ENCODE results near the gene PDE4D. TPM values are rescaled to one million over a fixed set of nuclear protein-coding genes. Genes with fewer than 3 reads are reported as not detected.

The PDE4D gene
- total and polyA plus RNA-seq, 3 donors from 2014 or later = 7.8 to 13.9 (median 8.7) TPM

GRCh38 chr5:59745415-59745863 lies 148.1 kb downstream of the PDE4D start:
- H3K4me3 ChIP-seq = no peak overlapping the region
- no peaks in the 10 kb centered on the region for H3K9me3 ChIP-seq
- WGBS, 2 donors = 70 to 79% methylated on average over 7 of the region's 7 CpGs
- H3K4me1 ChIP-seq = no peaks in the 10 kb centered on the region
- no peak for DNase-seq
- no peaks in the 10 kb centered on the region for H3K27me3 ChIP-seq
- intact Hi-C loops (cut with DNase I; ENCODE audit: low total_unique reads) = no loop called here
- H3K36me3 ChIP-seq (ENCODE audit: low read depth, missing control alignments) = no peaks in the 10 kb centered on the region
- no peak overlapping the region for H3K27ac ChIP-seq
- TF ChIP-seq POLR2A (IDR thresholded peaks at IDR 0.05) (no peak), CTCF (IDR thresholded peaks at IDR 0.05) (no peak)

GRCh38 chr5:59744531-59744992 lies 149.0 kb downstream of the PDE4D start:
- DNase-seq = no peak
- Histone ChIP-seq H3K4me3 (no peak overlapping the region), H3K4me1 (no peaks in the 10 kb centered on the region), H3K27me3 (no peaks in the 10 kb centered on the region), H3K36me3 (ENCODE audit: low read depth, missing control alignments) (no peaks in the 10 kb centered on the region), H3K27ac (no peak overlapping the region), H3K9me3 (no peaks in the 10 kb centered on the region)
- intact Hi-C loops (cut with DNase I; ENCODE audit: low total_unique reads) = no loop called here
- TF ChIP-seq POLR2A (IDR thresholded peaks at IDR 0.05) (no peak), CTCF (IDR thresholded peaks at IDR 0.05) (no peak)

GRCh38 chr5:59741599-59741998 lies 151.9 kb downstream of the PDE4D start:
- no peak for DNase-seq
- intact Hi-C loops (cut with DNase I; ENCODE audit: low total_unique reads) = no loop called here
- WGBS, 2 donors = 85% methylated on average over 3 of the region's 3 CpGs
- Histone ChIP-seq H3K36me3 (ENCODE audit: low read depth, missing control alignments) (no peaks in the 10 kb centered on the region), H3K4me3 (no peak overlapping the region), H3K4me1 (no peaks in the 10 kb centered on the region), H3K9me3 (no peaks in the 10 kb centered on the region), H3K27me3 (no peaks in the 10 kb centered on the region), H3K27ac (no peak overlapping the region)
- TF ChIP-seq CTCF (IDR thresholded peaks at IDR 0.05) (no peak), POLR2A (IDR thresholded peaks at IDR 0.05) (no peak)

- no peak overlapping the region for H3K27ac ChIP-seq
- WGBS, 2 donors = 93 to 98% methylated on average over 1 of the region's 1 CpG
- H3K4me1 ChIP-seq = no peaks in the 10 kb centered on the region
- TF ChIP-seq CTCF (IDR thresholded peaks at IDR 0.05) = no peak
- no peak for TF ChIP-seq POLR2A (IDR thresholded peaks at IDR 0.05)
- no peak for DNase-seq
- H3K36me3 ChIP-seq (ENCODE audit: low read depth, missing control alignments) = no peaks in the 10 kb centered on the region
- intact Hi-C loops (cut with DNase I; ENCODE audit: low total_unique reads) = no loop called here
- no peaks in the 10 kb centered on the region for H3K9me3 ChIP-seq
- no peak overlapping the region for H3K4me3 ChIP-seq
- H3K27me3 ChIP-seq = no peaks in the 10 kb centered on the region
Measured at GRCh38 chr5:59738024-59738423, 155.5 kb downstream of the PDE4D start.

- no peak for DNase-seq
- H3K9me3 ChIP-seq = no peaks in the 10 kb centered on the region
- H3K27me3 ChIP-seq = no peaks in the 10 kb centered on the region
- intact Hi-C loops (cut with DNase I; ENCODE audit: low total_unique reads) = no loop called here
- TF ChIP-seq CTCF (IDR thresholded peaks at IDR 0.05) (no peak), POLR2A (IDR thresholded peaks at IDR 0.05) (no peak)
- no peak overlapping the region for H3K27ac ChIP-seq
- no peak overlapping the region for H3K4me3 ChIP-seq
- H3K36me3 ChIP-seq (ENCODE audit: low read depth, missing control alignments) = no peaks in the 10 kb centered on the region
- H3K4me1 ChIP-seq = no peaks in the 10 kb centered on the region
Measured at GRCh38 chr5:59732806-59733205, 160.7 kb downstream of the PDE4D start.
